HL-60 (cell line): Measurements from ENCODE around the gene SOCS4.

Source experiments
- DNase-seq, 2 experiments: peaks; one replicate each; pipeline ENCODE4 v3.0.0-alpha.2; 2010 to 2020; ENCODE audit warnings: low read depth in 1 of 2, low spot score in 1 of 2
- H3K27ac ChIP-seq: fragments of 250-450 bp; sonication (Bioruptor Pico); replicated peaks from 2 replicates; pipeline ENCODE4 v1.5.1; 2020; ENCODE audit warnings: mild to moderate bottlenecking, moderate library complexity
- H3K27me3 ChIP-seq: fragments of 250-450 bp; sonication (Bioruptor Pico); 2 replicates; pipeline ENCODE4 v1.5.1; 2021; ENCODE audit warnings: mild to moderate bottlenecking, moderate library complexity; ENCODE audit not compliant: insufficient read depth, poor library complexity, severe bottlenecking
- H3K4me3 ChIP-seq: replicated peaks from 2 replicates; pipeline ENCODE4 v1.5.1; 2011; ENCODE audit warnings: mild to moderate bottlenecking, control low read depth, low read length; ENCODE audit not compliant: insufficient read depth
- GABPA ChIP-seq: IDR thresholded peaks from 2 replicates; pipeline ENCODE4 v1.6.1; 2012; ENCODE audit warnings: low read depth
- POLR2AphosphoS5 ChIP-seq: IDR thresholded peaks from 2 replicates; pipeline ENCODE4 v1.6.1; 2012; ENCODE audit warnings: low read depth
- SPI1 ChIP-seq: IDR thresholded peaks from 2 replicates; pipeline ENCODE4 v1.6.1; 2012; ENCODE audit warnings: low read depth, mild to moderate bottlenecking, borderline replicate concordance
- long read RNA-seq: library from polyadenylated mRNA; unstranded; transcript quantifications from one replicate; pipeline ENCODE4 v2.0.0, GENCODE V29; 2020
- TF ChIP-seq, protein P1 (sequence below): IDR thresholded peaks from 2 replicates; pipeline ENCODE4 v1.6.1; 2012; ENCODE audit warnings: low read depth; ENCODE audit not compliant: insufficient replicate concordance
- TF ChIP-seq, protein P2 (sequence below): IDR thresholded peaks from one replicate; pipeline ENCODE4 v1.5.1; 2011; ENCODE audit warnings: low read length, control low read depth, inconsistent platforms; ENCODE audit not compliant: insufficient read depth

Gene SOCS4, protein sequence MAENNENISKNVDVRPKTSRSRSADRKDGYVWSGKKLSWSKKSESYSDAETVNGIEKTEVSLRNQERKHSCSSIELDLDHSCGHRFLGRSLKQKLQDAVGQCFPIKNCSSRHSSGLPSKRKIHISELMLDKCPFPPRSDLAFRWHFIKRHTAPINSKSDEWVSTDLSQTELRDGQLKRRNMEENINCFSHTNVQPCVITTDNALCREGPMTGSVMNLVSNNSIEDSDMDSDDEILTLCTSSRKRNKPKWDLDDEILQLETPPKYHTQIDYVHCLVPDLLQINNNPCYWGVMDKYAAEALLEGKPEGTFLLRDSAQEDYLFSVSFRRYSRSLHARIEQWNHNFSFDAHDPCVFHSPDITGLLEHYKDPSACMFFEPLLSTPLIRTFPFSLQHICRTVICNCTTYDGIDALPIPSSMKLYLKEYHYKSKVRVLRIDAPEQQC
- long read RNA-seq, full-length matches to known transcripts, result 29 of 43 reads
- long read RNA-seq, partial matches to known transcripts, result 0 of 43 reads
- long read RNA-seq, other reads (novel, unspliced or antisense), result 14 of 43 reads

DNA sequence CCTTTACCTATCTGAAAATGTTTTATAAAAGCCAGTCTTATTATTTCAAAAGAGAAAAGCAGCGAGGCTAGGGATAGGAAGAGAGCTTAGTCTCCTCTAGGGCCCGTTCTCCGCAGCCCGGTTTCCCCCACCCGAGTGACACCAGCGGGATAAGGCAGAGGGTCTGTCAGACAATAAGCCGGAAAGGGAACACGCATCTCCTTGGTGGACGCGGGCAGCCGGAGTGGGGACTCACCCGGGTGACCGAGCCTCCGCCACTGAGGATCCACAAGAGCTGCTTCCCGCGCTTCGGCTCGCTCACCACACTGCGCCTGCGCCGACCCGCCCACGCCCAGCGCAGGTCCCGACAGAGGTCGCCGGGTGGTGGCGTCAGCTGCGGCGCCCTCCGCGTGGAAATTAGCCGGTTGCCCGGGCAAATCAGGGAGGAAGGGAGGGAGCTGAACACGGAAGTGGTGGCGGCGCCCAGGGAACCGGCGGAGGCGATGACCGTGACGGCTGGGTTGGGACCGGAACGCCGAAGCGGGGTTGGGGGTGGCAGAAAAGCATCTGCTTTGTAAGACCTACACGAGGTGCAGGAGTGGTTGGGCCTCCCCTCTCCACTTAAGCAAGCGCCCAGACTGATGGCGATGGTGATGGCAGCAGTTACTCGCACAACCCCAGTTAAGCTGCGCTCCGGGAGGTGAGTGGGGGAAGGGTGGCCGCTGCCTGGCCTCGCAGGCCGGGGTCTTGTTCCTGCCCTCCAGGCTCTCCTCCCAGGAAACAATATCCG, at the start of gene SOCS4, which contains the start of gene WDHD1:
TSS of gene SOCS4 (plus strand) at position 444 of the 769 bp plus-strand sequence. CDS start 15,806 bp downstream, outside the sequence.
TSS of gene WDHD1 (minus strand) at position 307 of the 769 bp plus-strand sequence. CDS start 312 bp downstream, outside the sequence.
- TF ChIP-seq GABPA (no peak), SPI1 (peak; percentile 79; the same call in 1 of the 2 replicates), POLR2AphosphoS5 (peak; percentile 87)
- TF ChIP-seq, protein P1, sequence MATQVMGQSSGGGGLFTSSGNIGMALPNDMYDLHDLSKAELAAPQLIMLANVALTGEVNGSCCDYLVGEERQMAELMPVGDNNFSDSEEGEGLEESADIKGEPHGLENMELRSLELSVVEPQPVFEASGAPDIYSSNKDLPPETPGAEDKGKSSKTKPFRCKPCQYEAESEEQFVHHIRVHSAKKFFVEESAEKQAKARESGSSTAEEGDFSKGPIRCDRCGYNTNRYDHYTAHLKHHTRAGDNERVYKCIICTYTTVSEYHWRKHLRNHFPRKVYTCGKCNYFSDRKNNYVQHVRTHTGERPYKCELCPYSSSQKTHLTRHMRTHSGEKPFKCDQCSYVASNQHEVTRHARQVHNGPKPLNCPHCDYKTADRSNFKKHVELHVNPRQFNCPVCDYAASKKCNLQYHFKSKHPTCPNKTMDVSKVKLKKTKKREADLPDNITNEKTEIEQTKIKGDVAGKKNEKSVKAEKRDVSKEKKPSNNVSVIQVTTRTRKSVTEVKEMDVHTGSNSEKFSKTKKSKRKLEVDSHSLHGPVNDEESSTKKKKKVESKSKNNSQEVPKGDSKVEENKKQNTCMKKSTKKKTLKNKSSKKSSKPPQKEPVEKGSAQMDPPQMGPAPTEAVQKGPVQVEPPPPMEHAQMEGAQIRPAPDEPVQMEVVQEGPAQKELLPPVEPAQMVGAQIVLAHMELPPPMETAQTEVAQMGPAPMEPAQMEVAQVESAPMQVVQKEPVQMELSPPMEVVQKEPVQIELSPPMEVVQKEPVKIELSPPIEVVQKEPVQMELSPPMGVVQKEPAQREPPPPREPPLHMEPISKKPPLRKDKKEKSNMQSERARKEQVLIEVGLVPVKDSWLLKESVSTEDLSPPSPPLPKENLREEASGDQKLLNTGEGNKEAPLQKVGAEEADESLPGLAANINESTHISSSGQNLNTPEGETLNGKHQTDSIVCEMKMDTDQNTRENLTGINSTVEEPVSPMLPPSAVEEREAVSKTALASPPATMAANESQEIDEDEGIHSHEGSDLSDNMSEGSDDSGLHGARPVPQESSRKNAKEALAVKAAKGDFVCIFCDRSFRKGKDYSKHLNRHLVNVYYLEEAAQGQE, result no peak
- TF ChIP-seq, protein P2, sequence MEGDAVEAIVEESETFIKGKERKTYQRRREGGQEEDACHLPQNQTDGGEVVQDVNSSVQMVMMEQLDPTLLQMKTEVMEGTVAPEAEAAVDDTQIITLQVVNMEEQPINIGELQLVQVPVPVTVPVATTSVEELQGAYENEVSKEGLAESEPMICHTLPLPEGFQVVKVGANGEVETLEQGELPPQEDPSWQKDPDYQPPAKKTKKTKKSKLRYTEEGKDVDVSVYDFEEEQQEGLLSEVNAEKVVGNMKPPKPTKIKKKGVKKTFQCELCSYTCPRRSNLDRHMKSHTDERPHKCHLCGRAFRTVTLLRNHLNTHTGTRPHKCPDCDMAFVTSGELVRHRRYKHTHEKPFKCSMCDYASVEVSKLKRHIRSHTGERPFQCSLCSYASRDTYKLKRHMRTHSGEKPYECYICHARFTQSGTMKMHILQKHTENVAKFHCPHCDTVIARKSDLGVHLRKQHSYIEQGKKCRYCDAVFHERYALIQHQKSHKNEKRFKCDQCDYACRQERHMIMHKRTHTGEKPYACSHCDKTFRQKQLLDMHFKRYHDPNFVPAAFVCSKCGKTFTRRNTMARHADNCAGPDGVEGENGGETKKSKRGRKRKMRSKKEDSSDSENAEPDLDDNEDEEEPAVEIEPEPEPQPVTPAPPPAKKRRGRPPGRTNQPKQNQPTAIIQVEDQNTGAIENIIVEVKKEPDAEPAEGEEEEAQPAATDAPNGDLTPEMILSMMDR, result no peak
- Histone ChIP-seq H3K27ac (peak within 1 kb of the TSS; percentile 82), H3K27me3 (no peaks in the 10 kb centered on the region), H3K4me3 (peak within 1 kb of the TSS; percentile 66)
- peak; percentile 92 to 97 for DNase-seq

DNA sequence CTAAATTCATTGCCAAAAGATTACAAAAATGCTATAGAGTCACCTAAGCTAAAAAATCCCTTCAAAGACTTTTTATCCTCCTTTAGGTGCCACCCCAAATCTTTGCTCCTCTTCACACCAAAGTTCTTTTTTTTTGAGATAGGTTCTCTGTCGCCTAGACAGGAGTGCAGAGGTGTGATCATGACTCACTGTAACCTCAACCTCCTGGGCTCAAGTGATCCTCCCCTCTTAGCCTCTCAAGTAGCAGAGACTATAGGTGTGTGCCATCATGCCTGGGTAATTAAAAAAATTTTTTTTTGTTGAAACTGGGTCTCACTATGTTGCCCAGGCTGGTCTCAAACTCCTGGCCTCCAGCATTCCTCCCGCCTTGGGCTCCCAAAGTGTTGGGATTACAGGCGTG, 48.0 kb upstream of the SOCS4 start:
- Histone ChIP-seq H3K27ac (no peak overlapping the region), H3K4me3 (no peak overlapping the region), H3K27me3 (no peaks in the 10 kb centered on the region)
- no peak for DNase-seq
- no peak for TF ChIP-seq POLR2AphosphoS5
- TF ChIP-seq, protein P2, result no peak
- TF ChIP-seq, protein P1, result no peak
- no peak for TF ChIP-seq SPI1
- TF ChIP-seq GABPA, result no peak

DNA sequence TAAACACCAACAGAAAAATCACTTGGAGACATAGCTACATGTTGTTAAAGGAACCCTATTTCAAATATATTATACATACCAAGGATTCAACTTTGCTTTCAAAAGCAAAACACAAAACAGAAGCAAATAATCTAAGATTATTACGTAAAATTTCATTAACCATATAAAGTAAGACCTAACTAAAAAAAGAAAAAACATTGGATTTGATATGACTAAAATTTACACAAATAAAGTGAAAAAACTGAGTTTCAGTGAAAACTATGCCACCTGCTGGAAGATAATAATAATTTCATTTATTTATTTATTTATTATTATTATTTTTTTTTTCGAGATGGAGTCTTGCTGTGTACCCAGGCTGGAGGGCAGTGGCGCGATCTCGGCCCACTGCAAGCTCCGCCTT, 45.3 kb upstream of the SOCS4 start:
- Histone ChIP-seq H3K4me3 (no peak overlapping the region), H3K27ac (no peak overlapping the region), H3K27me3 (no peaks in the 10 kb centered on the region)
- TF ChIP-seq, protein P1, result no peak
- TF ChIP-seq POLR2AphosphoS5 (no peak), GABPA (no peak), SPI1 (no peak)
- TF ChIP-seq, protein P2, result no peak
- no peak for DNase-seq
